GM10847 (cell line): Measurements from ENCODE around the gene DKKL1.

ENCODE experiments used
- POLR2A ChIP-seq: IDR thresholded peaks from 2 replicates; pipeline ENCODE4 v1.6.1; 2011; ENCODE audit not compliant: insufficient read length; ENCODE audit errors: extremely low read depth

Gene DKKL1

GRCh38 chr19:49421039-49421877 lies 57.6 kb downstream of the DKKL1 start:
- TF ChIP-seq POLR2A: no peak

- no peak for TF ChIP-seq POLR2A
Observed at GRCh38 chr19:49421878-49422202, 58.2 kb downstream of the DKKL1 start.

- no peak for TF ChIP-seq POLR2A
Observed at GRCh38 chr19:49422407-49423070, 58.9 kb downstream of the DKKL1 start.

- TF ChIP-seq POLR2A: no peak
Observed at GRCh38 chr19:49423071-49423984, 59.7 kb downstream of the DKKL1 start, which contains the start of gene PTH2. Gene PTH2, minus strand, starts transcription at chr19:49423441. Its CDS starts 102 bp downstream, at chr19:49423339.

GRCh38 chr19:49423985-49424303 lies 60.3 kb downstream of the DKKL1 start:
- no peak for TF ChIP-seq POLR2A
